HG02885 (cell line): ENCODE measurements around the gene RORB.

Experiments
- ATAC-seq: cut with Tn5 transposase; IDR thresholded peaks from one replicate; pipeline ENCODE4 v1.9.1; 2021; ENCODE audit warnings: mild to moderate bottlenecking; ENCODE audit not compliant: unreplicated experiment, poor library complexity

The RORB gene

DNA sequence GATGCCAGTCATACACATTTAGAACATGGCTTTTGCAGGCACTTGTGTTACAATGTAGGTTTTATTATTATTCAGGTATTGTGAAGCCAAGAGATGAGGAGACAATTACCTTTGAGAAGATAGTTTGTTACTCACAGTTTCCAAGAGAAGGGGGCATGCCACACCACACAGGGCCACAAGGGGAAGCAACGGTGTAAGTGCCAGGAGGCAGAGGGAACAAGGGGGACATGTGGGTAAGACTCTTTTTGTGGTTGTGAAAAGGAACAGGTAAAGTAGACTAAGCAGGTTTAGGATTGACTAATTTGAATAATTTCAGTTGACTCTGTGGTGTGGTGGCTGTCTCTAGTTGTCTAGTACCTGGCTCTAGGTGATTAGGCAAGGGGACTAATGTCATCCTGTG, 199.4 kb downstream of the RORB start:
- ATAC-seq = no peak

- ATAC-seq = peak; percentile 64
These were observed 200.4 kb downstream of the RORB start for GRCh38 chr9:74697535-74697934.

DNA sequence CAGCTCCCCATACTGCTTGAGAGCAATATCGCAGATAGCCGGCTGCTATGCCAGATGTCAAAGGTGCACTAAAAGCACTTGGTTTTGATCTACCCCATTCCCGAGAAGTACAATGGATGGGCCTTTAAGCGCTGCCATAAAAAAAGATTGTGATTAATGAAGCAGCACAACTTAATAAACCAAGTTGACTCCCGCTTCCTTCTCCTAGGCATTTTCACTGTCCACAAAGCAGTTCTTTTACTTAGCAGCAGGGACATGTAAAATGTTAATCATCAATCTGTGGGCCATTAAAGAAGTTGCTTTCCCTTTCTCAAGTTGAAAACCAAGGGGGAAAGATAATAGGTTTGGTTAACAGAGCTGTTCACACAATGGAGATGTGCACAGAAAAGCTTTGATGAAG, 214.2 kb downstream of the RORB start:
- ATAC-seq = no peak

GRCh38 chr9:74718709-74719108, 221.6 kb downstream of the RORB start:
- ATAC-seq = no peak

- ATAC-seq = no peak
These were observed 222.2 kb downstream of the RORB start for GRCh38 chr9:74719306-74719705.

- ATAC-seq = no peak
These were observed 224.8 kb downstream of the RORB start for GRCh38 chr9:74721696-74722660.

GRCh38 chr9:74724317-74724716, 227.2 kb downstream of the RORB start:
- ATAC-seq = no peak

DNA sequence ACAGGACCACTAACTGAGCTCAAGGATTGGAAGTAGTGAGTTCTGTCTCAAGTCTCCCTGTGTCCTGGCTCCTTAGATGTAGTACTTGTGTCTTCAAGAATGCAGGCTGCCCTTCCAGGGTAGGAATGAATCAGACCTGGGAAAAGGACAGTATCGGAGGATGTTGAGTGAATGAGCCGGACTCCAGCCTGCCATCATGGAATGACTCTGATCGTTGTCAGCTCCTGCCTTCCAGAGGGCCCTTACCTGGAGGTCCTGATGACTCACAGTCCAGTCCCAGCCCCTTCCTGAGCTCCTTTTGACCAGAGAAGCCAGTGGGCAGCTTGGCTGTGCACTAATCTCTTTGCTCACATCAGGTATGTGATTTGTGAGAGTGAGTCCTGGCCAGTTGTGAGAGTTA, 229.4 kb downstream of the RORB start:
- no peak for ATAC-seq

GRCh38 chr9:74728176-74728575, 231.0 kb downstream of the RORB start:
- no peak for ATAC-seq

DNA sequence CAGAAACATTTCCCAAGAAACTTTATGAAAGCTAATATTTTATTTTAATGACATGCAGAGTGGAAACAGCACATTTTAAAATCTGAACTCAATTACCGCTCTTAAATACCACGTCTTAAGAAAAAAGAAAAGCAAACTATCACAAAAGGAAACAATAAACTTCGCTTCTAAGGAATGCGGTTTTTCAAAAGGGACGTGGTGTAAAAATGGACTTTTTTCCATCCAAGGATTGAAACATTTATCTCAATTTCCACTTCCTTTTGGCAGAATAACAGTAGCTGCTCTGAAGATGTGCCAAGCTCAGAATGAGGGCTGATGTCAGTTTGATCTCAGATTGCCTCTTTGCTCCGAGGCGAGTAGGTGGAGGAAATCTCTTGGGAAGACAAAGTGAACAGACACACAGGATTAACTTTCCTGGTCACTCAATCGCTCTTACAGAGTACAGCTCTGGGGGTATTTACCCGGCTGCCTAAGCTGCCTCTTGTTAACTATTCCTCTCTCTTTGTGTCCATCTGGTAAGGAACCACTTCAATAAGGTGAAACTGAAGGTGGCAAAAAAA, 232.1 kb downstream of the RORB start:
- no peak for ATAC-seq

DNA sequence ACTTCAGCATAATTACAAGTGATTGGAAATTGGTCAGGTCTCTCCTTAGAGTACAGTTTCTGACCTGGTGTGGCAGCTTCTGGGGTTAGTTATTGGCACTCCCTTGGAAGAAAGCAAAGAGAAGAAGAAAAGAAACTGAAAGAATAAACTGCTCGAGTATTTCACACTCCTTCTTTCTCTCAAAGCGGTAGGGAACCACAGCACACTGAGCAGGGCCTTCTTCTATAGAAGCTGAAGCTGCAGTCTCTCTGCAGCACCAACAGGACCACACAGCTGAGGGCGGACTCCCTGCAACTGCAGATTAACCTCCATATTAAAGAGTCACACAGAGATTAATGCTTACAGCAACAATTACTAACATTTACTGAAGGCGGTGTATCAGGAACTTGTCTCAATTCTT, 238.6 kb downstream of the RORB start:
- ATAC-seq = no peak

DNA sequence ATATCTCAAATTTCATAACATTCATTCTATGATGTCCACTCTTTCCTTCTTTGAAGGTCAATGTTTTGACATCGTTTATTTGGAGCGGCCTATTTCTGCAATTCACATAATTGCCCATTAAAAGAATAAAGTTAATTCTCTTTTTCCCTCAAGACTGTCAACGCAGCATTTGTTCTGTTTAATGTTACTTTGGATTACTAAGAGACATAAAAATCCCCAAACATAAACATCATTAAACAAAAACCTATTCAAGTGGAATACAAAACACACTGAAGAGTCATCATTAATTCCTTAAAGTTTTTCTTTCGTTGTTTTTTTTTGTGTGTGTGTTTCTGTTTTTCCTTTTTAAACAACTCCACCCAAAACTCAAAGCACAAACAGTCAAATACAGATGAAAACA, 239.5 kb downstream of the RORB start:
- no peak for ATAC-seq

GRCh38 chr9:74742191-74742790, 245.2 kb downstream of the RORB start:
- ATAC-seq = no peak
